Ascending aorta (tissue), 2 donors: Measurements from ENCODE around the gene APBB2. TPM values are rescaled to one million over a fixed set of nuclear protein-coding genes. Genes with fewer than 3 reads are reported as not detected.

ENCODE experiments used
- DNase-seq, 2 donors: peaks; one replicate each; pipeline ENCODE4 v3.0.0-alpha.2; 2019; ENCODE audit warnings: low spot score in 2 of 2
- H3K27ac ChIP-seq, 2 donors: fragments of 200-600 bp; sonication (generic); one replicate each; pipeline ENCODE4 v1.5.1; 2016 to 2017; ENCODE audit warnings: mild to moderate bottlenecking in 1 of 2
- H3K27me3 ChIP-seq: fragments of 200-600 bp; sonication (generic); one replicate; pipeline ENCODE4 v1.5.1; 2017
- H3K36me3 ChIP-seq, 2 donors: fragments of 200-600 bp; sonication (generic); one replicate each; pipeline ENCODE4 v1.5.1; 2016
- H3K4me1 ChIP-seq, 2 donors: fragments of 200-600 bp; sonication (generic); one replicate each; pipeline ENCODE4 v1.5.1; 2016 to 2017; ENCODE audit warnings: mild to moderate bottlenecking in 1 of 2
- H3K4me3 ChIP-seq, 2 donors: fragments of 200-600 bp; sonication (generic); one replicate each; pipeline ENCODE4 v1.5.1; 2016 to 2017; ENCODE audit warnings: mild to moderate bottlenecking in 1 of 2
- H3K9me3 ChIP-seq, 2 donors: fragments of 200-600 bp; sonication (generic); one replicate each; pipeline ENCODE4 v1.5.1; 2016
- CTCF ChIP-seq, 3 experiments: fragments of 200-600 bp in 2 of 3; fragments of 450-650 bp in 1 of 3; sonication (generic) in 2 of 3; IDR thresholded peaks; one replicate each; pipeline ENCODE4 v1.5.1; 2016 to 2019; ENCODE audit warnings: antibody characterized with exemption in 3 of 3, mild to moderate bottlenecking in 1 of 3, moderate library complexity in 1 of 3
- intact Hi-C: fragments of 100-400 bp; cut with DNase I; formaldehyde crosslinking; loops from one replicate; pipeline ENCODE4 v1.15.1; 2023
- total RNA-seq: library from RNA; depleted of rRNA; stranded (reverse); fragments of >200 nt; gene quantifications from one replicate; pipeline ENCODE4 v1.1.0, GENCODE V29; 2016

Gene APBB2
- total RNA-seq, 1 donor from 2014 or later = 51.4 TPM

DNA sequence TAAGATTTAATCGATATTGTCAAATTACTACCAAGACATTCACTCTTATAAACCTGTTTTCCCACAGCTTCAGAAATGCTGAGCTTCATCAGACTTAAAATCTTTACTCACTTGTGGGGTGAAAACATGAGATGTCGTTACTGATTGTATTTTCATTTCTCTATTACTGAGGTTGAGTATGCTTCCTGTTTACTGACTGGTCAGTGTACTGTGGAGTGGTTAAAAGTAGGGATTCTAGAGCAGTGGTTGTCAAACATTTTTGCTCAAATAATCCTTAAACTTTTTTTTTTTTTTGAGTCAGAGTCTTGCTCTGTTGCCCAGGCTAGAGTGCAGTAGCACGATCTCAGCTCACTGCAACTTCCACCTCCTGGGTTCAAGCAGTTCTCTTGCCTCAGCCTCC lies 414.3 kb downstream of the APBB2 start:
- TF ChIP-seq CTCF (IDR thresholded peaks at IDR 0.05) = no peak
- Histone ChIP-seq H3K4me3 (no peak overlapping the region), H3K27ac (no peak overlapping the region), H3K4me1 (no peaks in the 10 kb centered on the region), H3K36me3 (no peaks in the 10 kb centered on the region), H3K27me3 (no peaks in the 10 kb centered on the region), H3K9me3 (no peaks in the 10 kb centered on the region)
- DNase-seq = no peak
- intact Hi-C loops = no loop called here

DNA sequence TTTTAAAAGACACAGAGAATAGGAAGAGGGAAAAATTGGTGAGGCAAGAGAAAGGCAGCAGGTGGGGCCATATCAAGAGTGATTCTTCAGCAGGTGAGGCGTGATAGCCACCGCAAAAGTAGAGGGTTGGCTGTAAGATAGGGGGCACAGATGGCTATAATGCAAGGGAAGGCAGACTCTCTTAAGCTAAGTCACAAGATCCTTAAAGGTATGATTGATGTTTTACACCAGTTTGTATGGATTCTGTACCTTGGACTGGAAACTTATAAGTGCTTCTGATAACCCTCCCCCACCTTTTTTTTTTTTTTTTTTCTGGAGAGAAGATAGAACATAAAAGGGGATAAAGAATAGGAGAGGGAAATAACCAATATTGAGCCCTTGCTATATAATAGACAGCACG lies 424.6 kb downstream of the APBB2 start:
- no peaks in the 10 kb centered on the region for H3K9me3 ChIP-seq
- no peaks in the 10 kb centered on the region for H3K4me1 ChIP-seq
- no peak overlapping the region for H3K27ac ChIP-seq
- H3K36me3 ChIP-seq = no peaks in the 10 kb centered on the region
- no peaks in the 10 kb centered on the region for H3K27me3 ChIP-seq
- intact Hi-C loops = no loop called here
- H3K4me3 ChIP-seq = no peak overlapping the region
- no peak for TF ChIP-seq CTCF (IDR thresholded peaks at IDR 0.05)
- no peak for DNase-seq

GRCh38 chr4:40789031-40789430 lies 425.3 kb downstream of the APBB2 start:
- intact Hi-C loops = no loop called here
- no peak for DNase-seq
- Histone ChIP-seq H3K9me3 (no peaks in the 10 kb centered on the region), H3K27ac (no peak overlapping the region), H3K4me3 (no peak overlapping the region), H3K36me3 (no peaks in the 10 kb centered on the region), H3K27me3 (no peaks in the 10 kb centered on the region), H3K4me1 (no peaks in the 10 kb centered on the region)
- no peak for TF ChIP-seq CTCF (IDR thresholded peaks at IDR 0.05)

GRCh38 chr4:40788331-40788730 lies 426.0 kb downstream of the APBB2 start:
- TF ChIP-seq CTCF (IDR thresholded peaks at IDR 0.05) = no peak
- no peak for DNase-seq
- Histone ChIP-seq H3K36me3 (no peaks in the 10 kb centered on the region), H3K27me3 (no peaks in the 10 kb centered on the region), H3K27ac (no peak overlapping the region), H3K9me3 (no peaks in the 10 kb centered on the region), H3K4me1 (no peaks in the 10 kb centered on the region), H3K4me3 (no peak overlapping the region)
- intact Hi-C loops = no loop called here

- H3K27me3 ChIP-seq = no peaks in the 10 kb centered on the region
- intact Hi-C loops = no loop called here
- H3K4me3 ChIP-seq = no peak overlapping the region
- H3K4me1 ChIP-seq = no peaks in the 10 kb centered on the region
- peaks cover 0 to 6% of the 10 kb centered on the region in 2 donors for H3K36me3 ChIP-seq
- no peaks in the 10 kb centered on the region for H3K9me3 ChIP-seq
- no peak for TF ChIP-seq CTCF (IDR thresholded peaks at IDR 0.05)
- H3K27ac ChIP-seq = no peak overlapping the region
- DNase-seq = no peak
Measured at GRCh38 chr4:40785727-40786126, 428.6 kb downstream of the APBB2 start.

DNA sequence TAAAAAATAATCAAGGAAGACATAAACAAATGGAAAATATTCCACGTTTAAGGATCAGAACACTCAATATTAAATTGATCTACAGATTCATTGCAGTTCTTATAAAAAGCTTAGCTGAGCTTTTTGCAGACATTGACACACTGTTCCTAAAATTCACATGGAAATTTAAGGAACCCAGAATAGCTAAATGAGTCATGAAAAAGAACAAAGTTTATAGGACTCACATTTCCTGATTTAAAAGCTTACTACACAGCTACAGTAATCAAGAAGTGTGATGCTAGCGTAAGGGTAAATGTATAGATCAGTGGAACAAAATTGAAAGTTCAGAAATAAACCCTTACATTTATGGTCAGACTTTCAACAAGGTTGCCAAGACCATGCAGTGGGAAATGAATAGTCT lies 431.5 kb downstream of the APBB2 start:
- H3K36me3 ChIP-seq = peaks cover 0 to 6% of the 10 kb centered on the region in 2 donors
- no peak overlapping the region for H3K27ac ChIP-seq
- H3K27me3 ChIP-seq = no peaks in the 10 kb centered on the region
- peaks cover 0 to 9% of the 10 kb centered on the region in 2 donors for H3K9me3 ChIP-seq
- no peaks in the 10 kb centered on the region for H3K4me1 ChIP-seq
- intact Hi-C loops = no loop called here
- no peak overlapping the region for H3K4me3 ChIP-seq
- no peak for DNase-seq
- TF ChIP-seq CTCF (IDR thresholded peaks at IDR 0.05) = no peak
